LHCN-M2 (cell line): ENCODE results near the gene IGSF8. TPM values are rescaled to one million over a fixed set of nuclear protein-coding genes. Genes with fewer than 3 reads are reported as not detected.

Source experiments
- DNase-seq: peaks from one replicate; pipeline ENCODE4 v3.0.0-alpha.2; 2012; ENCODE audit warnings: low read depth
- polyA plus RNA-seq: library from polyadenylated mRNA; unstranded; fragments of >200 nt; gene quantifications from one replicate; pipeline ENCODE4 v1.2.1, GENCODE V29; 2012; ENCODE audit warnings: missing spikeins
- total RNA-seq: library from RNA; depleted of rRNA; stranded (reverse); fragments of >200 nt; gene quantifications from 2 replicates; pipeline ENCODE4 v1.2.3, GENCODE V29; 2014; rRNA removed

Gene IGSF8
- 21.7 and 22.2 TPM in 2 replicates for total RNA-seq
- polyA plus RNA-seq: 14.5 TPM

GRCh38 chr1:160097911-160098851, at the start of gene IGSF8:
TSS of gene IGSF8 (minus strand) at chr1:160098619. CDS start at chr1:160098472, 147 bp downstream.
- DNase-seq: peak; percentile 50

GRCh38 chr1:160148121-160148520, 49.7 kb upstream of the IGSF8 start:
- no peak for DNase-seq

GRCh38 chr1:160146107-160146506, 47.7 kb upstream of the IGSF8 start:
- no peak for DNase-seq

GRCh38 chr1:160144921-160145320, 46.5 kb upstream of the IGSF8 start:
- no peak for DNase-seq

- DNase-seq: no peak
Measured at GRCh38 chr1:160143695-160144094, 45.3 kb upstream of the IGSF8 start.

GRCh38 chr1:160139840-160140239, 41.4 kb upstream of the IGSF8 start:
- DNase-seq: no peak

GRCh38 chr1:160137216-160137862, 38.9 kb upstream of the IGSF8 start:
- no peak for DNase-seq

- no peak for DNase-seq
Measured at GRCh38 chr1:160136926-160137200, 38.4 kb upstream of the IGSF8 start.

GRCh38 chr1:160136121-160136925, 37.9 kb upstream of the IGSF8 start:
- DNase-seq: no peak

- DNase-seq: no peak
Measured at GRCh38 chr1:160134791-160135572, 36.6 kb upstream of the IGSF8 start.

- no peak for DNase-seq
Measured at GRCh38 chr1:160133990-160134770, 35.8 kb upstream of the IGSF8 start.

- DNase-seq: peak; percentile 51
Measured at GRCh38 chr1:160131803-160132565, 33.6 kb upstream of the IGSF8 start.

- DNase-seq: no peak
Measured at GRCh38 chr1:160130939-160131338, 32.5 kb upstream of the IGSF8 start.

GRCh38 chr1:160130486-160130885, 32.1 kb upstream of the IGSF8 start:
- DNase-seq: no peak

- DNase-seq: no peak
Measured at GRCh38 chr1:160129966-160130365, 31.5 kb upstream of the IGSF8 start.

- DNase-seq: no peak
Measured at GRCh38 chr1:160129558-160129957, 31.1 kb upstream of the IGSF8 start.

GRCh38 chr1:160129046-160129445, 30.6 kb upstream of the IGSF8 start:
- DNase-seq: peak; percentile 71

- no peak for DNase-seq
Measured at GRCh38 chr1:160128636-160129035, 30.2 kb upstream of the IGSF8 start.

GRCh38 chr1:160127865-160128523, 29.6 kb upstream of the IGSF8 start:
- peak; percentile 90 for DNase-seq
